KOPT-K1 (cell line): ENCODE results near the gene MAML1.

ENCODE experiments used
- H3K27ac ChIP-seq: fragments of 200-600 bp; sonication (generic); 2 replicates; pipeline ENCODE4 v1.5.1; 2016; ENCODE audit warnings: antibody characterized with exemption, mild to moderate bottlenecking, low read depth, low read length; ENCODE audit not compliant: poor library complexity, severe bottlenecking
- H3K36me3 ChIP-seq: fragments of 200-600 bp; sonication (generic); 2 replicates; pipeline ENCODE4 v1.5.1; 2017; ENCODE audit warnings: antibody characterized with exemption, mild to moderate bottlenecking, low read length, moderate library complexity; ENCODE audit not compliant: insufficient read depth
- H3K9me3 ChIP-seq: fragments of 200-600 bp; sonication (generic); 2 replicates; pipeline ENCODE4 v1.5.1; 2017; ENCODE audit warnings: antibody characterized with exemption, low read length, mild to moderate bottlenecking; ENCODE audit not compliant: insufficient read depth, poor library complexity, severe bottlenecking

Gene MAML1

GRCh38 chr5:179815491-179816249 lies 83.0 kb downstream of the MAML1 start:
- Histone ChIP-seq H3K27ac (no peak overlapping the region), H3K9me3 (no peaks in the 10 kb centered on the region), H3K36me3 (peaks cover 5% of the 10 kb centered on the region; the same call in 1 of the 2 replicates)

GRCh38 chr5:179816401-179816795 lies 83.8 kb downstream of the MAML1 start:
- Histone ChIP-seq H3K27ac (no peak overlapping the region), H3K9me3 (no peaks in the 10 kb centered on the region), H3K36me3 (peaks cover 5% of the 10 kb centered on the region; the same call in 1 of the 2 replicates)

- Histone ChIP-seq H3K27ac (no peak overlapping the region), H3K9me3 (no peaks in the 10 kb centered on the region), H3K36me3 (peaks cover 5% of the 10 kb centered on the region; the same call in 1 of the 2 replicates)
These were observed 84.3 kb downstream of the MAML1 start for GRCh38 chr5:179816796-179817469.

- no peak overlapping the region for H3K27ac ChIP-seq
- H3K9me3 ChIP-seq = no peaks in the 10 kb centered on the region
- H3K36me3 ChIP-seq = peaks cover 5% of the 10 kb centered on the region; the same call in 1 of the 2 replicates
These were observed 84.8 kb downstream of the MAML1 start for GRCh38 chr5:179817470-179817840.

DNA sequence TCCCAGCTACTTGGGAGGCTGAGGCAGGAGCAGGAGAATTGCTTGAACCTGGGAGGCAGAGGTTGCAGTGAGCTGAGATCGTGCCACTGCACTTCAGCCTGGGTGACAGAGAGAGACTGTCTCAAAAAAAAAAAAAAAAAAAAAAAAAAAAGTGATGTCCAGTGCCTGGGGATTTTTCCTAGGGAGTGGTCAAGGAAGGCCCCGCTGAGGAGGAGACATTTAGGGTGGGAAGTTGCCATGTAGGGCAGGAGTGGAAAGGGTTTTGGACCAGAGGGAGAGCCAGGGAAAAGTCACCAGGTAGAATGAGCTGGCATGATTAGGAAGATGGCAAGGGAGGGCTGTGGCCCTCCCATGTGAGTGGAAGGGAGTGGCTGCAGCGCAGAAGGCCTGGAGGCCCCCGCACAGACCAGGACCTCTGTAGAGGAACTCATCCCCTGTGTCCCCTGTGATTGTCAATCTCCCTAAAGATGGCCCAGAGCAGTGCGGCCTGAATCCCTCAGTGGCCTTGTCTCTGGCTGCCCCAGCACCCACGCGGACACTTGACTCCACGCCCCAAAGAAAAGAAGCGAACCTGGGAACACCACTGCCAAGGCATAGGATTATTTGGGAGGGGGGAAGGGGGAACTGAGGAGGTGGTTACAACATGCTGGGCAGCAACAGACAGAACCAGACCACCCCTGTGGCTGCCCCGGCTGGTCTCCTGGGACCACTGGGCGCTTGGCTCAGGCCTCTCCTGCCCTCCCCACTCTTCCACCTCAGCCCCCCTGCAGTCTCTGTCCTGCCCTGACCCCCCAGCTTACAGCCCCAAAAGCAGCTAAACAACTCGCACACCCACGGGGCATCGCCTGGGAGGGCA lies 85.5 kb downstream of the MAML1 start:
- no peaks in the 10 kb centered on the region for H3K9me3 ChIP-seq
- H3K36me3 ChIP-seq = peaks cover 9% of the 10 kb centered on the region; the same call in 1 of the 2 replicates
- no peak overlapping the region for H3K27ac ChIP-seq

GRCh38 chr5:179818746-179819295 lies 86.2 kb downstream of the MAML1 start:
- Histone ChIP-seq H3K9me3 (no peaks in the 10 kb centered on the region), H3K36me3 (peaks cover 12% of the 10 kb centered on the region), H3K27ac (no peak overlapping the region)

DNA sequence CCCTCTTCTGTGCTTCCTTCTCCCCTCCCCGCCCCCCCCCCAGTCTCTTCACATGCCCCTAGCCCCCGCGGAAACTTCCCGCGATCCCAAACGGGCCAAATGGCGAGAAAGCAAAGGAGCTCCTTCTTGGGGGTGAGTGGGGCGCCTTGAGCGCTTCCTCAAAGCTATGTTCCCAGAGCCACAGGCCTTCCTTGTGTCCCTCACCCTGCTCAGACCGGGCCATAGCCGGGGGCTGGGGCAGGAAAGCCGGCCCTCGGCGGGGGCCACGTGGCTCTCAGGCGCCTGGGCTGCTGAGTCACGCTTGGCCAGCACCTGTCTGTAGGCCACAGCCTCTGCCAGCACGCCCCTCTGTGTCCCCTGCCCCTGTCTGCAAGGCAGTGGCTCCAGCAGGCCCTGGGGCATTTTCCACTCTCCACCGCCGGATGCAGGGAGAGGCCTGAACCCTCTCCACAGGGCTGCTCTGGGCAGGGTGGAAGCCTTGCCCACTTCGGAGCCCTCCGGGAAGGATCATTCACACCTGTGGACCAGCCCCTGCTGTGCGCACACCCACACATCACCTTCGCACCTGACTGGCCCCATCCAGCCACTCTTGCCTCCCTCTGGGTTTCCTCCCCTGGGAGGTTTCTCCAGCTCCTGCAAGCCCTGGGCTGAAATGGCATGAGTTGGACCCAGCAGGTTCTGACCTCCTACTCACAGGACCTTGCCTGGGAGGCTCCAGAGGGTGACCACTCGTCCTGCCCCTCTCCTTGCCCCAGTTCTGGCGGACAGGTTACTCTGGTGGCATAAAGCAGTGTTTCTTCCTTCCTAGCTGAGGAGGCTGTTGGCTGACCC lies 86.9 kb downstream of the MAML1 start:
- Histone ChIP-seq H3K9me3 (no peaks in the 10 kb centered on the region), H3K36me3 (peaks cover 19% of the 10 kb centered on the region), H3K27ac (no peak overlapping the region)

DNA sequence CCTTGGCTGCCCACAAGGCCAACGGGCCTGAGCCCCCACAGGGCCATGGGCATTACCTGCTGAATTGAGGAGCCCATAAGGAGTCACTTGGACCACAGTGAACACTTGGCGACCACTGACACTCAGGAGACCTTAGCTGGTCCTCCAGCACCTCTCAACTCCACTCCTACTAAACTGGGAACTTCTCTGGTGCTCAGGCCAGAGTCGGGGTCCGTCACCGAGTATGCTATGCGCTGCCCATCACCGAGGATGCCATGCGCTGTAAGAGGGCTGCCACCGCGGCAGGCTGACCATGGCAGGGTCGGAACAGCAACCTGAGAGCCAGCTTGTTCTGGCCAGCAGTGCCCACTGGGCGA lies 87.5 kb downstream of the MAML1 start:
- peak overlapping the region; percentile 80 for H3K27ac ChIP-seq
- H3K9me3 ChIP-seq = no peaks in the 10 kb centered on the region
- peaks cover 25% of the 10 kb centered on the region for H3K36me3 ChIP-seq

DNA sequence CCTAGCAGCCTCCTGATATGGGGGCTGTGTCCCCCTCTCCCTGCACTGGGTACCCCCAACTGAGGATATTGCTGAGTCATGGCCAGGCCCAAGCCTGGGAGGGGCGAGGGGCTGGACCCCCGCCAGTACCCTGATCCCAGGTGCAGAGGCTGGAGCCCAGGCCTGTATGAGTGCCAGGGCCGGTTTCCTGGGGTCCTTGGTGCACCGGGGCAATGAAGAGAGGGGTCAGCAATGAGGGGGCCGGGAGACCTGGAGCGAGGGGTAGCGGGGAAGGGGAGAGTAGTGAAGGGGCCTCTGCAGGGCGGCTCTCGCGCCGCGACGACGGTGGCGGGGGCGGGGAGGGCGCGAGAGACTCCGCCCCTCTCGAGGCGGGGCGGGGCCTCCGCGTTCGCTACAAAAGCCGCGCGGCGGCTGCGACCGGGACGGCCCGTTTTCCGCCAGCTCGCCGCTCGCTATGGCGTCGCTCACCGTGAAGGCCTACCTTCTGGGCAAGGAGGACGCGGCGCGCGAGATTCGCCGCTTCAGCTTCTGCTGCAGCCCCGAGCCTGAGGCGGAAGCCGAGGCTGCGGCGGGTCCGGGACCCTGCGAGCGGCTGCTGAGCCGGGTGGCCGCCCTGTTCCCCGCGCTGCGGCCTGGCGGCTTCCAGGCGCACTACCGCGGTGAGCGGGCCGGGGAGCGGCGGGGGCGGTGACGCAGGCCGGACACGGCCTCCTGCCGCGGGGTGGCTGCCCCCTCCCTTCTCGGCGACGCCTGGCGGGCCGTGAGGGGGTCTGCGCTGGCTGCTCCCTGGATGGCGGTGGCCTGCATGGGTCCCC lies 88.1 kb downstream of the MAML1 start, which contains the start of gene SQSTM1:
SQSTM1 (plus strand) TSS at position 423 of the 815 bp plus-strand sequence; CDS start at position 455, 32 bp downstream.
- Histone ChIP-seq H3K9me3 (no peaks in the 10 kb centered on the region), H3K36me3 (peaks cover 31% of the 10 kb centered on the region), H3K27ac (peak within 1 kb of the TSS; percentile 80)

GRCh38 chr5:179821298-179822058 lies 88.9 kb downstream of the MAML1 start:
- Histone ChIP-seq H3K36me3 (peaks cover 38% of the 10 kb centered on the region), H3K9me3 (no peaks in the 10 kb centered on the region), H3K27ac (peak overlapping the region; percentile 80)

DNA sequence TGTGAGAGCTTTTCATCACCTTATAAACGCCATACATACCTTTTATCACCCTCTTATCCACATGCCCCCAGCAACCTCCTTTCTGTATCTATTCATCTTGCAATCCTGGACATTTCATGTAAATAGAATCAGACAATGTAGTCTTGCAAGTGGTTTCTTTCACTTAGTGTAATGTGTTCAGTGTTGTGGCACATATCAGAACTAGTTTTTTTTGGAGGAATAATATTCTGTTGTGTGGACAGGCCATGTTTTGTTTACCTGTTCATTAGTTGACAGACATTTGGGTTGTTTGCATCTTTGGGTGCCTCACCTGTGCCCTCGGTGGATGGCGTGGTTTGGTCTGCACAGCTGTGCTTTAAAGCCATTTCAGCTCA lies 89.4 kb downstream of the MAML1 start:
- Histone ChIP-seq H3K9me3 (no peaks in the 10 kb centered on the region), H3K36me3 (peaks cover 43% of the 10 kb centered on the region), H3K27ac (no peak overlapping the region)

GRCh38 chr5:179822444-179822990 lies 89.9 kb downstream of the MAML1 start:
- Histone ChIP-seq H3K36me3 (peaks cover 44% of the 10 kb centered on the region), H3K9me3 (no peaks in the 10 kb centered on the region), H3K27ac (no peak overlapping the region)
